GM23338 (cell line): Measurements from ENCODE around the gene CCDC175. TPM values are rescaled to one million over a fixed set of nuclear protein-coding genes. Genes with fewer than 3 reads are reported as not detected.

Source experiments
- ATAC-seq: fragments of 200-7000 bp; cut with Tn5 transposase; 3 replicates; pipeline ENCODE4 v1.9.1; 2020
- DNase-seq: peaks from one replicate; pipeline ENCODE4 v3.0.0-alpha.2; 2015; ENCODE audit warnings: low spot score
- H2AFZ ChIP-seq: fragments of 200-600 bp; sonication (generic); 2 replicates; pipeline ENCODE4 v1.8.0; 2016; ENCODE audit warnings: antibody characterized with exemption, mild to moderate bottlenecking, moderate library complexity
- H3F3A ChIP-seq: fragments of 200-600 bp; sonication (generic); replicated peaks from 2 replicates; pipeline ENCODE4 v1.8.0; 2017; ENCODE audit warnings: antibody characterized with exemption, mixed run types, low read depth
- H3K27ac ChIP-seq: fragments of 200-600 bp; sonication (generic); 2 replicates; pipeline ENCODE4 v1.6.1; 2016; ENCODE audit warnings: low read depth
- H3K27me3 ChIP-seq: fragments of 200-600 bp; sonication (generic); 2 replicates; pipeline ENCODE4 v1.8.0; 2016; ENCODE audit warnings: mild to moderate bottlenecking, mixed run types, moderate library complexity; ENCODE audit not compliant: insufficient read depth
- H3K36me3 ChIP-seq: fragments of 200-600 bp; sonication (generic); 2 replicates; pipeline ENCODE4 v1.8.0; 2016; ENCODE audit warnings: mild to moderate bottlenecking; ENCODE audit not compliant: insufficient read depth
- H3K4me1 ChIP-seq: fragments of 200-600 bp; sonication (generic); 2 replicates; pipeline ENCODE4 v1.8.0; 2016; ENCODE audit warnings: mild to moderate bottlenecking, moderate library complexity; ENCODE audit not compliant: insufficient read depth
- H3K4me2 ChIP-seq: fragments of 200-600 bp; sonication (generic); 2 replicates; pipeline ENCODE4 v1.7.1; 2017; ENCODE audit warnings: mixed run types
- H3K4me3 ChIP-seq: fragments of 200-600 bp; sonication (generic); 2 replicates; pipeline ENCODE4 v1.6.1; 2016; ENCODE audit warnings: mixed run types
- H3K79me2 ChIP-seq: fragments of 200-600 bp; sonication (generic); replicated peaks from 2 replicates; pipeline ENCODE4 v1.8.0; 2017; ENCODE audit warnings: mild to moderate bottlenecking; ENCODE audit not compliant: insufficient read depth
- H3K9me2 ChIP-seq: fragments of 200-600 bp; sonication (generic); 2 replicates; pipeline ENCODE4 v1.8.0; 2017; ENCODE audit not compliant: insufficient read depth
- H4K20me1 ChIP-seq: fragments of 200-600 bp; sonication (generic); replicated peaks from 2 replicates; pipeline ENCODE4 v1.8.0; 2017; ENCODE audit warnings: mild to moderate bottlenecking; ENCODE audit not compliant: insufficient read depth
- H3K27ac Mint-ChIP-seq: 2 replicates; pipeline ENCODE4 v1.8.0; 2020; ENCODE audit warnings: inconsistent platforms, mild to moderate bottlenecking, moderate library complexity, mixed read lengths
- H3K27me3 Mint-ChIP-seq: 3 replicates; pipeline ENCODE4 v1.8.0; 2022; ENCODE audit warnings: low read depth, mild to moderate bottlenecking, moderate library complexity, mixed read lengths, inconsistent platforms; ENCODE audit not compliant: insufficient read depth, poor library complexity
- H3K36me3 Mint-ChIP-seq: 3 replicates; pipeline ENCODE4 v1.8.0; 2021; ENCODE audit warnings: low read depth, mild to moderate bottlenecking, inconsistent platforms, moderate library complexity, mixed read lengths
- H3K4me1 Mint-ChIP-seq: 3 replicates; pipeline ENCODE4 v1.8.0; 2020; ENCODE audit warnings: mild to moderate bottlenecking, inconsistent platforms, mixed read lengths
- H3K4me3 Mint-ChIP-seq: 3 replicates; pipeline ENCODE4 v1.8.0; 2021; ENCODE audit warnings: moderate library complexity, mild to moderate bottlenecking, inconsistent platforms, mixed read lengths
- H3K9me3 Mint-ChIP-seq: 3 replicates; pipeline ENCODE4 v1.8.0; 2020; ENCODE audit warnings: moderate library complexity, mild to moderate bottlenecking, inconsistent platforms, mixed read lengths
- CREB1 ChIP-seq: fragments of 250-450 bp; sonication (Bioruptor Pico); IDR thresholded peaks from 2 replicates; pipeline ENCODE4 v1.5.0; 2020; ENCODE audit warnings: low read depth, mild to moderate bottlenecking, moderate library complexity
- EZH2 ChIP-seq: fragments of 200-600 bp; sonication (generic); IDR thresholded peaks from one replicate; pipeline ENCODE4 v1.8.0; 2017; ENCODE audit warnings: antibody characterized with exemption, mild to moderate bottlenecking, low read depth; ENCODE audit not compliant: unreplicated experiment
- EZH2phosphoT487 ChIP-seq: fragments of 200-600 bp; sonication (generic); IDR thresholded peaks from one replicate; pipeline ENCODE4 v1.8.1; 2018; ENCODE audit warnings: antibody characterized with exemption; ENCODE audit not compliant: unreplicated experiment
- JUNB ChIP-seq: IDR thresholded peaks from one replicate; pipeline ENCODE4 v1.6.1; 2016; ENCODE audit warnings: antibody characterized with exemption; ENCODE audit not compliant: unreplicated experiment
- NANOG ChIP-seq: IDR thresholded peaks from 2 replicates; pipeline ENCODE4 v1.6.1; 2016; ENCODE audit warnings: antibody characterized with exemption, borderline replicate concordance
- POLR2AphosphoS5 ChIP-seq: IDR thresholded peaks from 2 replicates; pipeline ENCODE4 v1.6.1; 2016; ENCODE audit warnings: antibody characterized with exemption, low read depth
- REST ChIP-seq: IDR thresholded peaks from one replicate; pipeline ENCODE4 v1.6.1; 2018; ENCODE audit warnings: antibody characterized with exemption; ENCODE audit not compliant: unreplicated experiment
- STAT1 ChIP-seq: IDR thresholded peaks from one replicate; pipeline ENCODE4 v1.6.1; 2016; ENCODE audit warnings: antibody characterized with exemption; ENCODE audit not compliant: unreplicated experiment
- ZNF114 ChIP-seq: fragments of 250-450 bp; sonication (Bioruptor Pico); IDR thresholded peaks from 2 replicates; pipeline ENCODE4 v1.5.0; 2020; ENCODE audit warnings: mild to moderate bottlenecking, moderate library complexity
- ZNF331 ChIP-seq: fragments of 250-450 bp; sonication (Bioruptor Pico); IDR thresholded peaks from 2 replicates; pipeline ENCODE4 v1.5.0; 2020; ENCODE audit warnings: low read depth, mild to moderate bottlenecking, moderate library complexity
- ZNF462 ChIP-seq: fragments of 250-450 bp; sonication (Bioruptor Pico); IDR thresholded peaks from 2 replicates; pipeline ENCODE4 v1.5.0; 2020; ENCODE audit warnings: mild to moderate bottlenecking, moderate library complexity
- polyA plus RNA-seq: library from polyadenylated mRNA; unstranded; fragments of >200 nt; fragmentation: Nextera tagmentation; extraction: Ambion mirVana; gene quantifications from 2 replicates; pipeline ENCODE4 v1.2.1, GENCODE V29; 2016
- total RNA-seq: library from RNA; depleted of rRNA; stranded (reverse); fragments of >200 nt; shearing (Covaris generic); gene quantifications from 2 replicates; pipeline ENCODE4 v1.2.3, GENCODE V29; 2014
- TF ChIP-seq, protein P1 (sequence below), 2 experiments: fragments of 200-600 bp in 1 of 2; sonication (generic) in 1 of 2; conservative IDR thresholded peaks; 2 replicates each; pipeline versions ENCODE4 v1.5.1 to v1.6.1; 2016 to 2017; ENCODE audit warnings: antibody characterized with exemption in 2 of 2, low read depth in 2 of 2, mild to moderate bottlenecking in 2 of 2, moderate library complexity in 1 of 2
- TF ChIP-seq, protein P2 (sequence below): IDR thresholded peaks from 2 replicates; pipeline ENCODE4 v1.6.1; 2016; ENCODE audit warnings: antibody characterized with exemption

The CCDC175 gene
- total and polyA plus RNA-seq, 2 experiments from 2014 or later, result 0.50 TPM; not detected in 1

GRCh38 chr14:59534361-59534987 lies 42.1 kb downstream of the CCDC175 start:
- no peak overlapping the region for H3K4me2 ChIP-seq
- H3K27me3 ChIP-seq, result no peaks in the 10 kb centered on the region
- H3K4me1 ChIP-seq, result no peaks in the 10 kb centered on the region
- Mint-ChIP-seq H3K4me3 (no peak overlapping the region), H3K27me3 (no peaks in the 10 kb centered on the region), H3K9me3 (no peaks in the 10 kb centered on the region), H3K4me1 (no peaks in the 10 kb centered on the region), H3K36me3 (no peaks in the 10 kb centered on the region), H3K27ac (no peak overlapping the region)
- TF ChIP-seq ZNF462 (no peak), ZNF331 (no peak), JUNB (no peak), NANOG (no peak), EZH2 (no peak), ZNF114 (CRISPR knock-in tag) (no peak), STAT1 (no peak), REST (no peak), EZH2phosphoT487 (no peak), POLR2AphosphoS5 (no peak), CREB1 (CRISPR knock-in tag) (no peak)
- TF ChIP-seq, protein P1, sequence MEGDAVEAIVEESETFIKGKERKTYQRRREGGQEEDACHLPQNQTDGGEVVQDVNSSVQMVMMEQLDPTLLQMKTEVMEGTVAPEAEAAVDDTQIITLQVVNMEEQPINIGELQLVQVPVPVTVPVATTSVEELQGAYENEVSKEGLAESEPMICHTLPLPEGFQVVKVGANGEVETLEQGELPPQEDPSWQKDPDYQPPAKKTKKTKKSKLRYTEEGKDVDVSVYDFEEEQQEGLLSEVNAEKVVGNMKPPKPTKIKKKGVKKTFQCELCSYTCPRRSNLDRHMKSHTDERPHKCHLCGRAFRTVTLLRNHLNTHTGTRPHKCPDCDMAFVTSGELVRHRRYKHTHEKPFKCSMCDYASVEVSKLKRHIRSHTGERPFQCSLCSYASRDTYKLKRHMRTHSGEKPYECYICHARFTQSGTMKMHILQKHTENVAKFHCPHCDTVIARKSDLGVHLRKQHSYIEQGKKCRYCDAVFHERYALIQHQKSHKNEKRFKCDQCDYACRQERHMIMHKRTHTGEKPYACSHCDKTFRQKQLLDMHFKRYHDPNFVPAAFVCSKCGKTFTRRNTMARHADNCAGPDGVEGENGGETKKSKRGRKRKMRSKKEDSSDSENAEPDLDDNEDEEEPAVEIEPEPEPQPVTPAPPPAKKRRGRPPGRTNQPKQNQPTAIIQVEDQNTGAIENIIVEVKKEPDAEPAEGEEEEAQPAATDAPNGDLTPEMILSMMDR (conservative IDR thresholded peaks at IDR 0.05; ENCODE audit: low read depth in 2 of 2), result no peak
- TF ChIP-seq, protein P2, sequence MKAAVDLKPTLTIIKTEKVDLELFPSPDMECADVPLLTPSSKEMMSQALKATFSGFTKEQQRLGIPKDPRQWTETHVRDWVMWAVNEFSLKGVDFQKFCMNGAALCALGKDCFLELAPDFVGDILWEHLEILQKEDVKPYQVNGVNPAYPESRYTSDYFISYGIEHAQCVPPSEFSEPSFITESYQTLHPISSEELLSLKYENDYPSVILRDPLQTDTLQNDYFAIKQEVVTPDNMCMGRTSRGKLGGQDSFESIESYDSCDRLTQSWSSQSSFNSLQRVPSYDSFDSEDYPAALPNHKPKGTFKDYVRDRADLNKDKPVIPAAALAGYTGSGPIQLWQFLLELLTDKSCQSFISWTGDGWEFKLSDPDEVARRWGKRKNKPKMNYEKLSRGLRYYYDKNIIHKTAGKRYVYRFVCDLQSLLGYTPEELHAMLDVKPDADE, result no peak
- no peak overlapping the region for H3K4me3 ChIP-seq
- H3K36me3 ChIP-seq, result no peaks in the 10 kb centered on the region
- 0 out of 2 replicates have a peak overlapping the region, but pooled peaks have one; percentile 59 for H2AFZ ChIP-seq
- no peaks in the 10 kb centered on the region for H3K9me2 ChIP-seq
- no peaks in the 10 kb centered on the region for H4K20me1 ChIP-seq
- ATAC-seq (no peak), DNase-seq (no peak)
- H3K79me2 ChIP-seq, result no peaks in the 10 kb centered on the region
- H3K27ac ChIP-seq, result no peak overlapping the region
- no peaks in the 10 kb centered on the region for H3F3A ChIP-seq
